Measurements from ENCODE around the gene AR.

AR gene

DNA sequence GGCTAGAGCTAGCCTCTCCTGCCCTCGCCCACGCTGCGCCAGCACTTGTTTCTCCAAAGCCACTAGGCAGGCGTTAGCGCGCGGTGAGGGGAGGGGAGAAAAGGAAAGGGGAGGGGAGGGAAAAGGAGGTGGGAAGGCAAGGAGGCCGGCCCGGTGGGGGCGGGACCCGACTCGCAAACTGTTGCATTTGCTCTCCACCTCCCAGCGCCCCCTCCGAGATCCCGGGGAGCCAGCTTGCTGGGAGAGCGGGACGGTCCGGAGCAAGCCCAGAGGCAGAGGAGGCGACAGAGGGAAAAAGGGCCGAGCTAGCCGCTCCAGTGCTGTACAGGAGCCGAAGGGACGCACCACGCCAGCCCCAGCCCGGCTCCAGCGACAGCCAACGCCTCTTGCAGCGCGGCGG, at the start of gene AR:
AR (plus strand) TSS at position 204 of the 400 bp plus-strand sequence. CDS start 1,126 bp downstream, outside the sequence.
- Mint-ChIP-seq H3K4me1 (no peaks in the 10 kb centered on the region), H3K36me3 (no peaks in the 10 kb centered on the region), H3K4me3 (no peak within 1 kb of the TSS), H3K27ac (no peak within 1 kb of the TSS), H3K9me3 (peaks cover 4% of the 10 kb centered on the region)
- DNase-seq (ENCODE audit: low spot score in 2 of 2) (no peak), ATAC-seq (no peak)

GRCh38 chrX:67500617-67501016, 43.2 kb upstream of the AR start:
- no peak for DNase-seq (ENCODE audit: low spot score in 2 of 2)
- H3K4me3 Mint-ChIP-seq, result no peak overlapping the region
- H3K4me1 Mint-ChIP-seq, result no peaks in the 10 kb centered on the region
- ATAC-seq, result no peak
- no peaks in the 10 kb centered on the region for H3K36me3 Mint-ChIP-seq
- H3K27ac Mint-ChIP-seq, result no peak overlapping the region
- peaks cover 9% of the 10 kb centered on the region for H3K9me3 Mint-ChIP-seq

- Mint-ChIP-seq H3K27ac (no peak overlapping the region), H3K4me3 (no peak overlapping the region), H3K36me3 (no peaks in the 10 kb centered on the region), H3K4me1 (no peaks in the 10 kb centered on the region), H3K9me3 (peaks cover 6% of the 10 kb centered on the region)
- DNase-seq (ENCODE audit: low spot score in 2 of 2) (no peak), ATAC-seq (no peak)
Measured at GRCh38 chrX:67503004-67503403, 40.8 kb upstream of the AR start.

- no peak overlapping the region for H3K27ac Mint-ChIP-seq
- no peaks in the 10 kb centered on the region for H3K4me1 Mint-ChIP-seq
- ATAC-seq, result no peak
- peaks cover 3% of the 10 kb centered on the region for H3K9me3 Mint-ChIP-seq
- H3K4me3 Mint-ChIP-seq, result no peak overlapping the region
- H3K36me3 Mint-ChIP-seq, result no peaks in the 10 kb centered on the region
- DNase-seq (ENCODE audit: low spot score in 2 of 2), result no peak
Measured at GRCh38 chrX:67503453-67503852, 40.4 kb upstream of the AR start.

GRCh38 chrX:67520671-67521070, 23.1 kb upstream of the AR start:
- peaks cover 5% of the 10 kb centered on the region for H3K9me3 Mint-ChIP-seq
- H3K27ac Mint-ChIP-seq, result no peak overlapping the region
- no peaks in the 10 kb centered on the region for H3K36me3 Mint-ChIP-seq
- no peak for DNase-seq (ENCODE audit: low spot score in 2 of 2)
- H3K4me3 Mint-ChIP-seq, result no peak overlapping the region
- ATAC-seq, result no peak
- H3K4me1 Mint-ChIP-seq, result no peaks in the 10 kb centered on the region

GRCh38 chrX:67523002-67523681, 20.7 kb upstream of the AR start:
- Mint-ChIP-seq H3K27ac (no peak overlapping the region), H3K36me3 (no peaks in the 10 kb centered on the region), H3K4me3 (no peak overlapping the region), H3K4me1 (no peaks in the 10 kb centered on the region), H3K9me3 (peaks cover 5% of the 10 kb centered on the region)
- no peak for DNase-seq (ENCODE audit: low spot score in 2 of 2)
- no peak for ATAC-seq

DNA sequence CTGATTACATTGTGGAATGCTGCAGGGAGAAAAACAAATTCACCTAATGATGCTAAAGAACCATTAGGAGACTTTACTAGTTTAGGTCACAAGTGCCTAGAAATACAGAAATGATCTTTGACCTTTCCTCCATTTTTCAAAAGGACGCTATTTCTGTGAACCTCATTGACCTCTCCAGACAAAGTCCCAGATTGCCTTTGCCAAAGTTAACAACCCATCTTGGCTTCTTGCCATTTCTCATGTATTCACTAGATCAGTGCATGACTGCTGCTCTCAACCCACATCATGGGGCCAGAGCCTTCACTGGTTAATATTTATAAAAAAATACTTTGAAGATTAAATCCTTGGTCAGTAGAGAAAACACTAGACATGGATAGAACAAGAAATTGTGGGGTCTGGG, 19.9 kb upstream of the AR start:
- no peaks in the 10 kb centered on the region for H3K4me1 Mint-ChIP-seq
- H3K27ac Mint-ChIP-seq, result no peak overlapping the region
- no peak for ATAC-seq
- no peak overlapping the region for H3K4me3 Mint-ChIP-seq
- H3K9me3 Mint-ChIP-seq, result peaks cover 5% of the 10 kb centered on the region
- no peak for DNase-seq (ENCODE audit: low spot score in 2 of 2)
- H3K36me3 Mint-ChIP-seq, result no peaks in the 10 kb centered on the region

GRCh38 chrX:67524428-67524827, 19.4 kb upstream of the AR start:
- Mint-ChIP-seq H3K4me1 (no peaks in the 10 kb centered on the region), H3K4me3 (no peak overlapping the region), H3K36me3 (no peaks in the 10 kb centered on the region), H3K9me3 (peaks cover 6% of the 10 kb centered on the region), H3K27ac (no peak overlapping the region)
- ATAC-seq, result no peak
- DNase-seq (ENCODE audit: low spot score in 2 of 2), result no peak

DNA sequence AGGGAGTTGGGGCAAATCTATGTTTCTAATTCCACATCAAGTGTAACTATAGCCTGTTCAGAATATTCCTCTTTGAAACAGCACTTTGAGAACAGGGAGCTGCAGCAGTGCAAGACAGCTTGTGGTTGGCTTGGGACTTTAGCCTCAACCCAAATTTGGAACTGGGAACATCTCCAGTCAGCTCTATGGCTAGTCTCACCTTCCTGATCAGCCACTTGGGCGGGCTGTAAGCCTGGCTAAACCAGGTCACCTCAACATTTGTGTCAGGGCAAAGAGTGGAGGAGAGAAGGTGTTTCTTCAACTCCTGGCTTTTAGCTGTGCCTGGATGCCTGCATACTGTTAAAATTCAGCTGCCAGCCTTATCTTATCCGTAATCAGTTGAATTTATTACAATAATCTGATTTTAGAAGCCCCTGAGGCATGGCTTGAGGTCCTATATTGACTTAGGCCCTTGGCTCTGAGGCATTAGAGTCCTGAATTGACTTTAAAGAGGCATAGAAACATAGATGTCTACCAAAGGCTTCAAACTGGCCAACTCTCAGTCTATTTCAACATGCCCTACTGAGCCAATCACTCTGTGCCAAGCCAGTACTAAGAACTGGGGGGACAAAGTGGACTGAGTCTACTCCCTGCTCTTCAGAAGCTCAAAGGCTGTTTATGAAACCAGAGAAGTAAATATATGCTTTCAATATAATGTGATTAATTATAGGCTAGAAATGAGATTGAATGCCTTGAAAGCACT, 18.7 kb upstream of the AR start:
- no peak overlapping the region for H3K27ac Mint-ChIP-seq
- ATAC-seq, result no peak
- H3K4me1 Mint-ChIP-seq, result no peaks in the 10 kb centered on the region
- peaks cover 8% of the 10 kb centered on the region for H3K9me3 Mint-ChIP-seq
- no peak for DNase-seq (ENCODE audit: low spot score in 2 of 2)
- no peak overlapping the region for H3K4me3 Mint-ChIP-seq
- no peaks in the 10 kb centered on the region for H3K36me3 Mint-ChIP-seq

DNA sequence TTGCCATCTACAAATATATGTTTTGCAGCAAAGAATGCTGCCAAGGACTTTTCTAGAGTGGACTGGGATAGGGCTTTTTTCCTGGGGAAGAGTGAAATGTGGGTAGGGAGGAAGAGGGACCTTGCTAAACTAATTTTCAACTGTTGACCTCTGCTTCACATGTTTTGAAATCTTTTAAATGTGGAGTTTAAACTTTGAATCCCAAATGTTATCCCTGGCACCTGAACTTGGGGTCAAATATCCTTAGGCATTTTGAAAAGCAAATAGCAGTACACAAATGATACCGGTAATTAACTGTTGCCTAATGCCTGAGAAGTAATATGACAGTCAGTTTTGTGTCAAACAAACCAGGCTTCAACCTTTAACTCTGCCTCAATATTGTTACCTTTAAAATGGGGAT, 7.3 kb upstream of the AR start:
- Mint-ChIP-seq H3K27ac (no peak overlapping the region), H3K4me3 (no peak overlapping the region), H3K4me1 (no peaks in the 10 kb centered on the region), H3K36me3 (no peaks in the 10 kb centered on the region), H3K9me3 (peaks cover 10% of the 10 kb centered on the region)
- ATAC-seq (no peak), DNase-seq (ENCODE audit: low spot score in 2 of 2) (no peak)

GRCh38 chrX:67538383-67538782, 5.4 kb upstream of the AR start:
- ATAC-seq (no peak), DNase-seq (ENCODE audit: low spot score in 2 of 2) (no peak)
- Mint-ChIP-seq H3K4me3 (no peak overlapping the region), H3K27ac (no peak overlapping the region), H3K36me3 (no peaks in the 10 kb centered on the region), H3K4me1 (no peaks in the 10 kb centered on the region), H3K9me3 (peaks cover 6% of the 10 kb centered on the region)

DNA sequence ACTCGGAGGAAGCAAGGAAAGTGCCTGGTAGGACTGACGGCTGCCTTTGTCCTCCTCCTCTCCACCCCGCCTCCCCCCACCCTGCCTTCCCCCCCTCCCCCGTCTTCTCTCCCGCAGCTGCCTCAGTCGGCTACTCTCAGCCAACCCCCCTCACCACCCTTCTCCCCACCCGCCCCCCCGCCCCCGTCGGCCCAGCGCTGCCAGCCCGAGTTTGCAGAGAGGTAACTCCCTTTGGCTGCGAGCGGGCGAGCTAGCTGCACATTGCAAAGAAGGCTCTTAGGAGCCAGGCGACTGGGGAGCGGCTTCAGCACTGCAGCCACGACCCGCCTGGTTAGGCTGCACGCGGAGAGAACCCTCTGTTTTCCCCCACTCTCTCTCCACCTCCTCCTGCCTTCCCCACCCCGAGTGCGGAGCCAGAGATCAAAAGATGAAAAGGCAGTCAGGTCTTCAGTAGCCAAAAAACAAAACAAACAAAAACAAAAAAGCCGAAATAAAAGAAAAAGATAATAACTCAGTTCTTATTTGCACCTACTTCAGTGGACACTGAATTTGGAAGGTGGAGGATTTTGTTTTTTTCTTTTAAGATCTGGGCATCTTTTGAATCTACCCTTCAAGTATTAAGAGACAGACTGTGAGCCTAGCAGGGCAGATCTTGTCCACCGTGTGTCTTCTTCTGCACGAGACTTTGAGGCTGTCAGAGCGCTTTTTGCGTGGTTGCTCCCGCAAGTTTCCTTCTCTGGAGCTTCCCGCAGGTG, 637 bp downstream of the AR start:
- Mint-ChIP-seq H3K36me3 (no peaks in the 10 kb centered on the region), H3K9me3 (peaks cover 4% of the 10 kb centered on the region), H3K4me1 (no peaks in the 10 kb centered on the region), H3K4me3 (no peak overlapping the region), H3K27ac (no peak overlapping the region)
- DNase-seq (ENCODE audit: low spot score in 2 of 2), result no peak
- ATAC-seq, result no peak

DNA sequence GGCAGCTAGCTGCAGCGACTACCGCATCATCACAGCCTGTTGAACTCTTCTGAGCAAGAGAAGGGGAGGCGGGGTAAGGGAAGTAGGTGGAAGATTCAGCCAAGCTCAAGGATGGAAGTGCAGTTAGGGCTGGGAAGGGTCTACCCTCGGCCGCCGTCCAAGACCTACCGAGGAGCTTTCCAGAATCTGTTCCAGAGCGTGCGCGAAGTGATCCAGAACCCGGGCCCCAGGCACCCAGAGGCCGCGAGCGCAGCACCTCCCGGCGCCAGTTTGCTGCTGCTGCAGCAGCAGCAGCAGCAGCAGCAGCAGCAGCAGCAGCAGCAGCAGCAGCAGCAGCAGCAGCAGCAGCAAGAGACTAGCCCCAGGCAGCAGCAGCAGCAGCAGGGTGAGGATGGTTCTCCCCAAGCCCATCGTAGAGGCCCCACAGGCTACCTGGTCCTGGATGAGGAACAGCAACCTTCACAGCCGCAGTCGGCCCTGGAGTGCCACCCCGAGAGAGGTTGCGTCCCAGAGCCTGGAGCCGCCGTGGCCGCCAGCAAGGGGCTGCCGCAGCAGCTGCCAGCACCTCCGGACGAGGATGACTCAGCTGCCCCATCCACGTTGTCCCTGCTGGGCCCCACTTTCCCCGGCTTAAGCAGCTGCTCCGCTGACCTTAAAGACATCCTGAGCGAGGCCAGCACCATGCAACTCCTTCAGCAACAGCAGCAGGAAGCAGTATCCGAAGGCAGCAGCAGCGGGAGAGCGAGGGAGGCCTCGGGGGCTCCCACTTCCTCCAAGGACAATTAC, 1.4 kb downstream of the AR start:
- ATAC-seq, result no peak
- Mint-ChIP-seq H3K36me3 (no peaks in the 10 kb centered on the region), H3K27ac (no peak overlapping the region), H3K4me3 (no peak overlapping the region), H3K4me1 (no peaks in the 10 kb centered on the region), H3K9me3 (peaks cover 4% of the 10 kb centered on the region)
- no peak for DNase-seq (ENCODE audit: low spot score in 2 of 2)

DNA sequence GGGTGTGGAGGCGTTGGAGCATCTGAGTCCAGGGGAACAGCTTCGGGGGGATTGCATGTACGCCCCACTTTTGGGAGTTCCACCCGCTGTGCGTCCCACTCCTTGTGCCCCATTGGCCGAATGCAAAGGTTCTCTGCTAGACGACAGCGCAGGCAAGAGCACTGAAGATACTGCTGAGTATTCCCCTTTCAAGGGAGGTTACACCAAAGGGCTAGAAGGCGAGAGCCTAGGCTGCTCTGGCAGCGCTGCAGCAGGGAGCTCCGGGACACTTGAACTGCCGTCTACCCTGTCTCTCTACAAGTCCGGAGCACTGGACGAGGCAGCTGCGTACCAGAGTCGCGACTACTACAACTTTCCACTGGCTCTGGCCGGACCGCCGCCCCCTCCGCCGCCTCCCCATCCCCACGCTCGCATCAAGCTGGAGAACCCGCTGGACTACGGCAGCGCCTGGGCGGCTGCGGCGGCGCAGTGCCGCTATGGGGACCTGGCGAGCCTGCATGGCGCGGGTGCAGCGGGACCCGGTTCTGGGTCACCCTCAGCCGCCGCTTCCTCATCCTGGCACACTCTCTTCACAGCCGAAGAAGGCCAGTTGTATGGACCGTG, 2.2 kb downstream of the AR start:
- H3K27ac Mint-ChIP-seq, result no peak overlapping the region
- H3K4me1 Mint-ChIP-seq, result no peaks in the 10 kb centered on the region
- H3K4me3 Mint-ChIP-seq, result no peak overlapping the region
- H3K36me3 Mint-ChIP-seq, result no peaks in the 10 kb centered on the region
- no peak for ATAC-seq
- no peak for DNase-seq (ENCODE audit: low spot score in 2 of 2)
- peaks cover under 1% of the 10 kb centered on the region for H3K9me3 Mint-ChIP-seq
